Fibroblast of skin of left biceps (primary cell): ENCODE measurements around the gene NDUFA13.
A peak's percentile ranks its signal among the peaks of the same experiment; 100 is the strongest.

ENCODE experiments used
- DNase-seq, 2 experiments: peaks; one replicate each; pipeline ENCODE4 v3.0.0-alpha.2; 2013; ENCODE audit warnings: low read depth in 2 of 2

The NDUFA13 gene

GRCh38 chr19:19507354-19507753 lies 8.7 kb upstream of the NDUFA13 start:
- DNase-seq = no peak

DNA sequence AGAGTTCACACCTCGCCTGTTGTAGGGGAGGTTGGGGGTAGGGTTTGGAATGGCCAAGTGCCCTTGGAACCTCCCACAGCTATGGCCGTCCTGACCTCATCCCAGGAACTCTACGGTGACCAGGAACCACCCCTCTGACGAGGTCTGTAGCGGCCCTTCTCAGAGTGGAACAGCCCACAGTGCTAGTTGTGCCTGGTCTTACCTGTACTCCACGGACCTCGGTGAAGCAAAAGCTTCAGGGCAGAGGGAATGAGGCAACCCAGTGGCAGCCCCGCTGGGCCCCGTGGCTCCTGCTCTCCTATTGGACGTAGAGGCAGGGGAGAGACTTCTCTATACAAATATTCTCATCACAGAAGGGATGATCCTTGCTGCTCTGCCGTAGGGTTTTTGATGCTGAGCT lies 7.8 kb upstream of the NDUFA13 start:
- DNase-seq = no peak

DNA sequence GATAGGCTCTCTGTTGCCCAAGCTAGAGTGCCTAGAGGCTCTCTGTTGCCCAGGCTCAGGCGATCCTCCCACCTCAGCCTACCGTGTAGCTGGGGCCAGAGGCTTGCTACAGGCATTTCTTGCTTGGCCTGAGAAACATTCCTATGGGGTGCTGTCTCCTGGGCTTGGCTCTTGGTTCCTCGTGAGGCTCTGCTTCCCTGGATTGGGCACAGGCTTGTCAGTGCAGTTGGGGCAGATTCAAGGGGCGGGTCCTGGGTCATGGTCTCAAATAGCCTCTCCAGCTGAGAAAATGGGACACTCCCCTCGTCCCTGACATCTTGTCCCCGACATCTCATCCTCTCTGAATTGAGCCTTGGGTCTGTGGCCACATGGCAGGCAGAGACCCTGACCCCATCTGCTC lies 5.6 kb upstream of the NDUFA13 start:
- no peak for DNase-seq

- no peak for DNase-seq
Measured at GRCh38 chr19:19513682-19514081, 2.3 kb upstream of the NDUFA13 start.

DNA sequence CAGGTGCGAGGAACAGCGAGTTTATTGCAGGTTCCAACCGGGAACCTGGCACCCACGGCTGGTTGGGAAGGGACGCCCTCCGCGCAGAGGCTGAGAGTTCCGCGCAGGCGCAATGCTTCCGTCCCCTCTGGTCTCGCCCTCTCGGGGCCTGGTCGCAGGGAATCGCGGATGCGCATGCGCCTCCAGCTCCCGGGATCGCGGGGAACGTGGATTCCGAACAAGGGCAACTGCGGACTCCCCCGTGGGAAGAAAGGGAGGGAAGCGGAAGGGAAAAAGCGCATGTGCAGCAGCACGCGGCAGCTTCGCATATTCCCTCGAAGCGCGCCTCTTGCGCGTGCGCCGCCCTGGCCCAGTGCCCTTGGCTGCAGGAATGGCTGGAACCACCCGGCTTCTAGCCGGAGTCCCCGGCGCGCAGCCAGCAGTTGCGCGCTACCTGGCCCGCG lies 1.8 kb upstream of the NDUFA13 start:
- peak; percentile 34 to 39 for DNase-seq

GRCh38 chr19:19514881-19515641 lies 964 bp upstream of the NDUFA13 start, which contains the start of gene TSSK6:
TSS of gene TSSK6 (minus strand) at chr19:19515548. CDS start at chr19:19515427, 121 bp downstream.
- DNase-seq = no peak

DNA sequence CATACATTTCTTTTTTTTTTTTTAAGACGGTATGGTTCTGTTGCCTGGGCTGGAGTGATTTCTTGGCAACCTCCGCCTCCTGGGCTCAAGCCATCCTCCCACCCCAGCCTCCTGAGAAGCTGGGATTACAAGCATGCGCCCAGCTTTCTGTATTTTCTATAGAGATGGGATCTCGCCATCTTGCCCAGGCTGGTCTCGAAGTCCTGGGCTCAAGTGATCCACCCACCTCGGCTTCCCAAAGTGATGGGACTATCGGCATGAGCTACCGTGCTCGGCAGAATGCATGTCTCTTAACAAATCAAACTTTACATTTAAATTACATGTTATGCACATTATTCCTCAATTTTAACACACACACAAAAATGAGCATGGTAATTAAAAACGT lies 1.2 kb downstream of the NDUFA13 start:
- DNase-seq = no peak

DNA sequence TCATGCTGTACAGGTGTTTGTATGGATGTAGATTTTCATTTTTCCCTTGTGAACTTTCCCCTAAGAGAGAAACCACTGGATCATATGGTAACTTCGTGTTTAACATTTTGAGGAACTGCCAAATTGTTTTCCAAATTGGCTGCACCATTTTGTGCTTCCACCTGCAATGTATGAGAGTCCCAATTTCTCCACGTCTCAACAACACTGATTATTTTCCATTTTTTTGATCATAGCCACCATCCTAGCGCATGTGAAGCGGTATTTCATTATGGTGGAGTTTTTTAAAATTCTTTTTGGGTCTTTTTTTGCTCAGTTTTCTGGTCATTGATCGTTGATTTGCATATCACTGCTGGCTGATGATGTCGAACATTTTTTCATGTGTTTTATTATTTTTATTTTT lies 5.0 kb downstream of the NDUFA13 start:
- no peak for DNase-seq

DNA sequence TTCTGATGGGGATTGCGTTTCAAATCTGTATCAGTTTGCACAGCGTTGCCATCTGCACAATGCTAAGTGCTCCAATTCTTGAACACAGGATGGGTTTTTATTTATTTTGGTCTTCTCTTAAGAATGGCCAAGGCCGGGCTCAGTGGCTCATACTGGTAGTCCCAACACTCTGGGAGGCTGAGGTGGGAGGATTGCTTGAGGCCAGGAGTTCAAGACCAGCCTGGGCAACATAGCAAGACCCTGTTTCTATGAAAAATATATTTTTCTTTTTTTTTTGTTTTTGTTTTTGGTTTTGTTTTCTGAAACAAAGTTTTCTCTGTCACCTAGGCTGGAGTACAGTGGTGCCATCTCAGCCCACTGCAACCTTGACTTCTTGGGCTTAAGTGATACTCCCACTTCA lies 7.2 kb downstream of the NDUFA13 start:
- no peak for DNase-seq

- DNase-seq = no peak
Measured at GRCh38 chr19:19524053-19524452, 8.0 kb downstream of the NDUFA13 start.

DNA sequence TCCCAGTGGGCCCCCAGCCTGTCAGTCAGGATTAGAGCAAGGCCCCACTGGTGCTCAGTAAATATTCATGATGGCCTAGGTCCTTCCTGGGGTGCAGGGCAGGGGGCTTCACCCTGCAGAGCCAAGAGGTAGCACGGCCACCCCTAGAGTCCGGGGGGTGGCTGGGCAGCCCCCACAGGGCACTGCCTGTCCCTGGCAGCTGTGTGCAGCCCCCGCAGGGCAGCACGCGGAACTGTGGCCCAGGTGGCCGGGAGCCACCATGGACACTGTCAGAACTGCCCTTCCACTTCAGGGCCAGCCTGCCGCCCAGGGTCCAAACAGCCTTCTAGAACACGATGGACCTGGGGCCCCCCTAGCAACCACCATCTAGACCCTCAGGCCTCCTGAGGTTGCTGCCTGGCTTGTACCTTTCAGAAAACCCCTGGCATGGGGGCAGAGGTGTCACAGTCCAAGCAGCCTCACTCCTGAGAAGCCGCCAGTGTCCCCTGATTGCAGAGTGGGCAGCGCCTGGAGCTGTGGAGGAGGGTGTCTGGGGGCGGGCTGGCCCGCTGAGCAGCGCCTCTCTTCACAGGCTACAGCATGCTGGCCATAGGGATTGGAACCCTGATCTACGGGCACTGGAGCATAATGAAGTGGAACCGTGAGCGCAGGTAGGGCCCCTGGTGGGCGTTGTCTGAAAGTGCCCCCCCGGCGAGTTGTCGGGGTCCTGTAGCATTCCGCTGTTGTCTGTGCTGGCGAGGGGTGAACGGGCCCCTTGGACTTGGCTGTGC lies 9.8 kb downstream of the NDUFA13 start:
- no peak for DNase-seq

- DNase-seq = no peak
Measured at GRCh38 chr19:19526581-19527370, 10.8 kb downstream of the NDUFA13 start.

- no peak for DNase-seq
Measured at GRCh38 chr19:19527371-19527656, 11.3 kb downstream of the NDUFA13 start.

- DNase-seq = no peak
Measured at GRCh38 chr19:19527674-19528625, 11.9 kb downstream of the NDUFA13 start.

- no peak for DNase-seq
Measured at GRCh38 chr19:19528721-19529490, 12.9 kb downstream of the NDUFA13 start, which contains the start of gene YJEFN3. TSS of gene YJEFN3 (plus strand) at chr19:19528911. CDS start at chr19:19528933, 22 bp downstream.

- DNase-seq = no peak
Measured at GRCh38 chr19:19529783-19530422, 13.9 kb downstream of the NDUFA13 start.

- no peak for DNase-seq
Measured at GRCh38 chr19:19530423-19530804, 14.4 kb downstream of the NDUFA13 start.

GRCh38 chr19:19530889-19531288 lies 14.9 kb downstream of the NDUFA13 start:
- no peak for DNase-seq

- no peak for DNase-seq
Measured at GRCh38 chr19:19531951-19532805, 16.2 kb downstream of the NDUFA13 start.
